Fibroblast of lung (primary cell): ENCODE measurements around the gene HOPX.

Source experiments
- EZH2 ChIP-seq: IDR thresholded peaks from 2 replicates; pipeline ENCODE4 v1.5.1; 2012; ENCODE audit warnings: low read length, control low read depth, mild to moderate bottlenecking; ENCODE audit errors: missing control alignments
- TF ChIP-seq, protein P1 (sequence below), 2 donors: IDR thresholded peaks in 1 of 2; conservative IDR thresholded peaks in 1 of 2; 1 replicate in 1 of 2; 2 replicates in 1 of 2; pipeline ENCODE4 v1.5.1; 2011 to 2012; ENCODE audit warnings: low read length in 2 of 2, control low read depth in 1 of 2, inconsistent platforms in 1 of 2, low read depth in 1 of 2, mild to moderate bottlenecking in 1 of 2

- TF ChIP-seq, protein P1, sequence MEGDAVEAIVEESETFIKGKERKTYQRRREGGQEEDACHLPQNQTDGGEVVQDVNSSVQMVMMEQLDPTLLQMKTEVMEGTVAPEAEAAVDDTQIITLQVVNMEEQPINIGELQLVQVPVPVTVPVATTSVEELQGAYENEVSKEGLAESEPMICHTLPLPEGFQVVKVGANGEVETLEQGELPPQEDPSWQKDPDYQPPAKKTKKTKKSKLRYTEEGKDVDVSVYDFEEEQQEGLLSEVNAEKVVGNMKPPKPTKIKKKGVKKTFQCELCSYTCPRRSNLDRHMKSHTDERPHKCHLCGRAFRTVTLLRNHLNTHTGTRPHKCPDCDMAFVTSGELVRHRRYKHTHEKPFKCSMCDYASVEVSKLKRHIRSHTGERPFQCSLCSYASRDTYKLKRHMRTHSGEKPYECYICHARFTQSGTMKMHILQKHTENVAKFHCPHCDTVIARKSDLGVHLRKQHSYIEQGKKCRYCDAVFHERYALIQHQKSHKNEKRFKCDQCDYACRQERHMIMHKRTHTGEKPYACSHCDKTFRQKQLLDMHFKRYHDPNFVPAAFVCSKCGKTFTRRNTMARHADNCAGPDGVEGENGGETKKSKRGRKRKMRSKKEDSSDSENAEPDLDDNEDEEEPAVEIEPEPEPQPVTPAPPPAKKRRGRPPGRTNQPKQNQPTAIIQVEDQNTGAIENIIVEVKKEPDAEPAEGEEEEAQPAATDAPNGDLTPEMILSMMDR (conservative IDR thresholded peaks at IDR 0.05 in 1 of 2, IDR thresholded peaks at IDR 0.05 in 1 of 2; ENCODE audit: low read depth in 1 of 2, low read length in 2 of 2) = no peak
- no peak for TF ChIP-seq EZH2
These were observed at the start of gene HOPX for GRCh38 chr4:56681158-56681852.
